H9 (cell line): ENCODE results near the gene RAB2B. TPM values are rescaled to one million over a fixed set of nuclear protein-coding genes. Genes with fewer than 3 reads are reported as not detected.
A peak's percentile ranks its signal among the peaks of the same experiment; 100 is the strongest.

Experiments
- DNase-seq: peaks from one replicate; pipeline ENCODE4 v3.0.0-alpha.2; 2017
- H2AFZ ChIP-seq: one replicate; pipeline ENCODE4 v1.6.1; 2013; ENCODE audit warnings: mild to moderate bottlenecking, low read length, control low read depth, moderate library complexity
- H2AK5ac ChIP-seq: 2 replicates; pipeline ENCODE4 v1.6.1; 2013; ENCODE audit warnings: low read length, control low read depth, mixed read lengths; ENCODE audit not compliant: insufficient read length
- H2BK120ac ChIP-seq: one replicate; pipeline ENCODE4 v1.6.1; 2013; ENCODE audit warnings: low read depth, mild to moderate bottlenecking, low read length, control low read depth, inconsistent platforms; ENCODE audit not compliant: poor library complexity, severe bottlenecking
- H2BK12ac ChIP-seq: 2 replicates; pipeline ENCODE4 v1.6.1; 2013; ENCODE audit warnings: low read length, control low read depth, mixed read lengths, low read depth; ENCODE audit not compliant: insufficient read length
- H2BK15ac ChIP-seq: 2 replicates; pipeline ENCODE4 v1.6.1; 2013; ENCODE audit warnings: low read depth, low read length, control low read depth
- H2BK20ac ChIP-seq: one replicate; pipeline ENCODE4 v1.6.1; 2013; ENCODE audit warnings: low read depth, mild to moderate bottlenecking, low read length, control low read depth, inconsistent platforms; ENCODE audit not compliant: poor library complexity, severe bottlenecking
- H2BK5ac ChIP-seq: 2 replicates; pipeline ENCODE4 v1.6.1; 2013; ENCODE audit warnings: low read length, control low read depth, mixed read lengths; ENCODE audit not compliant: insufficient read length
- H3K14ac ChIP-seq: 2 replicates; pipeline ENCODE4 v1.6.1; 2013; ENCODE audit warnings: low read length, control low read depth; ENCODE audit not compliant: insufficient read depth
- H3K18ac ChIP-seq: 2 replicates; pipeline ENCODE4 v1.6.1; 2013; ENCODE audit warnings: low read depth, mild to moderate bottlenecking, mixed read lengths, low read length, control low read depth; ENCODE audit not compliant: insufficient read length
- H3K23ac ChIP-seq: 2 replicates; pipeline ENCODE4 v1.6.1; 2013; ENCODE audit warnings: low read length, control low read depth, mixed read lengths, low read depth; ENCODE audit not compliant: insufficient read length
- H3K23me2 ChIP-seq: 2 replicates; pipeline ENCODE4 v1.6.1; 2013; ENCODE audit warnings: low read depth, mild to moderate bottlenecking, mixed read lengths, low read length, control low read depth; ENCODE audit not compliant: insufficient read length, poor library complexity, severe bottlenecking
- H3K27ac ChIP-seq: 2 replicates; pipeline ENCODE4 v1.5.1; 2013; ENCODE audit warnings: low read length, control low read depth, mixed read lengths, low read depth; ENCODE audit not compliant: insufficient read length
- H3K27me3 ChIP-seq: 2 replicates; pipeline ENCODE4 v1.6.1; 2013; ENCODE audit warnings: low read length, control low read depth, inconsistent platforms; ENCODE audit not compliant: insufficient read depth
- H3K4ac ChIP-seq: 2 replicates; pipeline ENCODE4 v1.6.1; 2013; ENCODE audit warnings: low read depth, mild to moderate bottlenecking, control low read depth, inconsistent platforms, low read length, moderate library complexity
- H3K4me1 ChIP-seq: 2 replicates; pipeline ENCODE4 v1.6.1; 2013; ENCODE audit warnings: low read length, control low read depth, inconsistent platforms; ENCODE audit not compliant: insufficient read depth
- H3K4me2 ChIP-seq: 2 replicates; pipeline ENCODE4 v1.6.1; 2013; ENCODE audit warnings: low read length, control low read depth, mixed read lengths; ENCODE audit not compliant: insufficient read length, insufficient read depth
- H3K56ac ChIP-seq: 2 replicates; pipeline ENCODE4 v1.6.1; 2013; ENCODE audit warnings: low read depth, mild to moderate bottlenecking, mixed read lengths, low read length, control low read depth; ENCODE audit not compliant: insufficient read length
- H3K79me1 ChIP-seq: 2 replicates; pipeline ENCODE4 v1.6.1; 2013; ENCODE audit warnings: low read depth, mild to moderate bottlenecking, moderate library complexity, low read length, control low read depth, inconsistent platforms; ENCODE audit not compliant: insufficient read depth, poor library complexity, severe bottlenecking
- H3K79me2 ChIP-seq: 2 replicates; pipeline ENCODE4 v1.6.1; 2013; ENCODE audit warnings: low read length, control low read depth, inconsistent platforms; ENCODE audit not compliant: insufficient read depth
- H3K9ac ChIP-seq: 2 replicates; pipeline ENCODE4 v1.6.1; 2013; ENCODE audit warnings: low read length, control low read depth, mixed read lengths; ENCODE audit not compliant: insufficient read length; ENCODE audit errors: extremely low read depth
- H3K9me3 ChIP-seq: one replicate; pipeline ENCODE4 v1.6.1; 2013; ENCODE audit warnings: low read depth, low read length, inconsistent platforms; ENCODE audit not compliant: control insufficient read depth
- H3T11ph ChIP-seq: one replicate; pipeline ENCODE4 v1.6.1; 2013; ENCODE audit warnings: mild to moderate bottlenecking, low read length, control low read depth, inconsistent platforms
- H4K20me1 ChIP-seq: one replicate; pipeline ENCODE4 v1.6.1; 2013; ENCODE audit not compliant: control insufficient read depth, insufficient read length, insufficient read depth
- H4K5ac ChIP-seq: 2 replicates; pipeline ENCODE4 v1.6.1; 2013; ENCODE audit warnings: low read depth, mild to moderate bottlenecking, mixed read lengths, low read length, control low read depth; ENCODE audit not compliant: insufficient read length
- H4K8ac ChIP-seq: replicated peaks from 2 replicates; pipeline ENCODE4 v1.6.1; 2013; ENCODE audit warnings: low read length, control low read depth, mixed read lengths, low read depth; ENCODE audit not compliant: insufficient read length
- H4K91ac ChIP-seq: 2 replicates; pipeline ENCODE4 v1.6.1; 2013; ENCODE audit warnings: low read depth, mild to moderate bottlenecking, moderate library complexity, mixed read lengths, low read length, control low read depth; ENCODE audit not compliant: insufficient read length
- H3K27ac Mint-ChIP-seq, 3 experiments: 2 replicates in 2 of 3; 3 replicates in 1 of 3; pipeline ENCODE4 v1.8.0; 2020 to 2021; ENCODE audit warnings: mixed read lengths in 3 of 3, mild to moderate bottlenecking in 1 of 3, moderate library complexity in 1 of 3
- H3K27me3 Mint-ChIP-seq: 2 replicates; pipeline ENCODE4 v1.8.0; 2021; ENCODE audit warnings: low read depth, mild to moderate bottlenecking, moderate library complexity, mixed read lengths
- H3K36me3 Mint-ChIP-seq, 3 experiments: 2 replicates in 2 of 3; 3 replicates in 1 of 3; pipeline ENCODE4 v1.8.0; 2020 to 2021; ENCODE audit warnings: low read depth in 3 of 3, mixed read lengths in 3 of 3; ENCODE audit not compliant: insufficient read depth in 1 of 3
- H3K4me1 Mint-ChIP-seq, 2 experiments: 2 replicates each; pipeline ENCODE4 v1.8.0; 2020; ENCODE audit warnings: mixed read lengths in 2 of 2
- H3K4me3 Mint-ChIP-seq, 2 experiments: 2 replicates in 1 of 2; 3 replicates in 1 of 2; pipeline ENCODE4 v1.8.0; 2020 to 2021; ENCODE audit warnings: mild to moderate bottlenecking in 2 of 2, mixed read lengths in 2 of 2, moderate library complexity in 1 of 2
- H3K9me3 Mint-ChIP-seq, 2 experiments: 2 replicates in 1 of 2; 3 replicates in 1 of 2; pipeline ENCODE4 v1.8.0; 2020; ENCODE audit warnings: mild to moderate bottlenecking in 2 of 2, mixed read lengths in 2 of 2, moderate library complexity in 1 of 2
- WGBS: extraction: QIAGEN DNeasy Blood & Tissue Kit; methylation state at CpG from one replicate; pipeline ENCODE4 v1.1.7; 2013; ENCODE audit warnings: missing lambda C conversion rate, low lambda C conversion rate, mixed read lengths; ENCODE audit not compliant: insufficient read length; ENCODE audit errors: extremely low coverage; 5-methylcytosine and 5-hydroxymethylcytosine counted together
- total RNA-seq: library from RNA; stranded (reverse); gene quantifications from 2 replicates; pipeline ENCODE4 v1.2.1, GENCODE V29; 2021
- TF ChIP-seq, protein P1 (sequence below): fragments of 200-600 bp; sonication (generic); conservative IDR thresholded peaks from 3 replicates; pipeline ENCODE4 v1.8.0; 2021; ENCODE audit warnings: antibody characterized with exemption, mild to moderate bottlenecking

The RAB2B gene
- total RNA-seq, 1 experiment from 2014 or later, result 27.9 TPM

DNA sequence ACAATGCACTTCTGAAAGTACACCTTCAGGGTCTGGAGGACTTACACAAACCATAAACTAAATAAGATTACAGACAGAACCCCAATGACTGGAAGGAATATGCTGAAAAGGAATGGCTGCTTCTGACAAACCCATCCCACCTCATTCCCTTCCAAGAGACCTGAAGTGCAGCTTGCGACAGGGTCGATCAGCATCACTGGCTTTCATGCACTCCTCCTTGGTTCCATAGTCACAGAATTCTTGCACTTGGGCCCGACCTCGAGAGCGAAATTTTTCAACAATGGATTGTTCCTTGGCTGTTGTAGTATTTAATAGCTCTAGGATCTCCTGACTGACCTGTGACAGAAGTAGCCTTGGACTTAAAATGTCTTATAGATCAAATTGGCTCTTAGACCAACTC is 24.8 kb upstream of the RAB2B start:
- H2BK20ac ChIP-seq, result no peak overlapping the region
- peak overlapping the region in 1 of 3 experiments; percentile 82; a peak in 2 of 7 replicates for H3K27ac Mint-ChIP-seq

More for the DNA sequence above, 24.8 kb upstream of the RAB2B start:
- H3K9me3 ChIP-seq, result no peaks in the 10 kb centered on the region
- no peak overlapping the region for H3K4me3 Mint-ChIP-seq
- H3K9ac ChIP-seq, result no peak overlapping the region
- peaks cover 26 to 30% of the 10 kb centered on the region in 2 experiments for H3K4me1 Mint-ChIP-seq
- H3K14ac ChIP-seq, result no peak overlapping the region
- WGBS, result no CpG with 5 or more reads among the region's 5 CpGs
- no peak overlapping the region for H2BK120ac ChIP-seq
- no peak overlapping the region for H2BK5ac ChIP-seq
- no peak overlapping the region for H3K56ac ChIP-seq
- H3K23me2 ChIP-seq, result no peaks in the 10 kb centered on the region
- H2AK5ac ChIP-seq, result no peak overlapping the region
- no peaks in the 10 kb centered on the region for H3K9me3 Mint-ChIP-seq
- no peak overlapping the region for H3K18ac ChIP-seq
- no peaks in the 10 kb centered on the region; the same call in 1 of the 2 replicates for H3K4me1 ChIP-seq
- no peak for DNase-seq
- H2AFZ ChIP-seq, result no peak overlapping the region
- H3K27me3 Mint-ChIP-seq, result no peaks in the 10 kb centered on the region
- TF ChIP-seq, protein P1, sequence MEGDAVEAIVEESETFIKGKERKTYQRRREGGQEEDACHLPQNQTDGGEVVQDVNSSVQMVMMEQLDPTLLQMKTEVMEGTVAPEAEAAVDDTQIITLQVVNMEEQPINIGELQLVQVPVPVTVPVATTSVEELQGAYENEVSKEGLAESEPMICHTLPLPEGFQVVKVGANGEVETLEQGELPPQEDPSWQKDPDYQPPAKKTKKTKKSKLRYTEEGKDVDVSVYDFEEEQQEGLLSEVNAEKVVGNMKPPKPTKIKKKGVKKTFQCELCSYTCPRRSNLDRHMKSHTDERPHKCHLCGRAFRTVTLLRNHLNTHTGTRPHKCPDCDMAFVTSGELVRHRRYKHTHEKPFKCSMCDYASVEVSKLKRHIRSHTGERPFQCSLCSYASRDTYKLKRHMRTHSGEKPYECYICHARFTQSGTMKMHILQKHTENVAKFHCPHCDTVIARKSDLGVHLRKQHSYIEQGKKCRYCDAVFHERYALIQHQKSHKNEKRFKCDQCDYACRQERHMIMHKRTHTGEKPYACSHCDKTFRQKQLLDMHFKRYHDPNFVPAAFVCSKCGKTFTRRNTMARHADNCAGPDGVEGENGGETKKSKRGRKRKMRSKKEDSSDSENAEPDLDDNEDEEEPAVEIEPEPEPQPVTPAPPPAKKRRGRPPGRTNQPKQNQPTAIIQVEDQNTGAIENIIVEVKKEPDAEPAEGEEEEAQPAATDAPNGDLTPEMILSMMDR, result no peak
- H2BK15ac ChIP-seq, result no peak overlapping the region
- H4K5ac ChIP-seq, result no peak overlapping the region
- H3T11ph ChIP-seq, result no peak overlapping the region
- no peak overlapping the region for H4K91ac ChIP-seq
- H3K23ac ChIP-seq, result no peak overlapping the region
- no peak overlapping the region for H3K27ac ChIP-seq
- H2BK12ac ChIP-seq, result no peak overlapping the region
- peaks cover 63 to 87% (median 70%) of the 10 kb centered on the region in 3 experiments; a peak in 6 of 7 replicates for H3K36me3 Mint-ChIP-seq
- H3K79me1 ChIP-seq, result no peaks in the 10 kb centered on the region
- no peak overlapping the region for H4K8ac ChIP-seq
- H3K27me3 ChIP-seq, result no peaks in the 10 kb centered on the region
- no peak overlapping the region for H3K4ac ChIP-seq
- no peaks in the 10 kb centered on the region for H4K20me1 ChIP-seq
- H3K4me2 ChIP-seq, result no peak overlapping the region
- H3K79me2 ChIP-seq, result peaks cover 3% of the 10 kb centered on the region; the same call in 1 of the 2 replicates
